ENCODE measurements around the gene ACTR6. TPM values are rescaled to one million over a fixed set of nuclear protein-coding genes. Genes with fewer than 3 reads are reported as not detected.

ACTR6 gene
- total and polyA plus RNA-seq, 2 experiments from 2014 or later, result 15.8 to 28.0 TPM

DNA sequence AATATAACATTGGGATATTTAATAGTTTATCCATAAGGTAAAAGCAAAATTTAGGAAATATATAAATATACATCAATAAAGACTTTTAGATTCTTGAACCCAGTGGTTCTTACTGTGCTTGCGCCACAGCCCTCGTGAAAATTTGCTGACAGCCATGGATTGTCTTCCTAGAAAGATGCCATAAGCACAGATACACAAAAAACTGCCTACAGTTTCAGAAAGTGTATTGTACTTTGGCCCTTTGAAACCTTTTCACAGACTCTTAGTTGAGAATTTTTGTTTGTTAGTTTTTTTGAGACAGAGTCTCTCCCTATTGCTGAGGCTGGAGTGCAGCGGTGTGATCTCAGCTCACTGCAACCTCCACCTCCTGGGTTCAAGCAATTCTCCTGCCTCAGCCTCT lies 38.2 kb downstream of the ACTR6 start:
- Histone ChIP-seq H3K4me1 (ENCODE audit: low read depth) (no peaks in the 10 kb centered on the region), H3K27me3 (no peaks in the 10 kb centered on the region), H3K36me3 (no peaks in the 10 kb centered on the region), H3K4me3 (no peak overlapping the region), H3K27ac (no peak overlapping the region), H3K9me3 (ENCODE audit: low read depth) (no peaks in the 10 kb centered on the region)
- DNase-seq (ENCODE audit: low read depth in 1 of 2, low spot score in 1 of 2), result no peak
- TF ChIP-seq CTCF (IDR thresholded peaks at IDR 0.05; ENCODE audit: low read depth, low read length), result no peak

- no peak for DNase-seq (ENCODE audit: low read depth in 1 of 2, low spot score in 1 of 2)
- Histone ChIP-seq H3K9me3 (ENCODE audit: low read depth) (no peaks in the 10 kb centered on the region), H3K4me3 (no peak overlapping the region), H3K27ac (no peak overlapping the region), H3K27me3 (no peaks in the 10 kb centered on the region), H3K4me1 (ENCODE audit: low read depth) (no peaks in the 10 kb centered on the region), H3K36me3 (no peaks in the 10 kb centered on the region)
- TF ChIP-seq CTCF (IDR thresholded peaks at IDR 0.05; ENCODE audit: low read depth, low read length), result no peak
These were observed 39.0 kb downstream of the ACTR6 start for GRCh38 chr12:100239589-100239988.

DNA sequence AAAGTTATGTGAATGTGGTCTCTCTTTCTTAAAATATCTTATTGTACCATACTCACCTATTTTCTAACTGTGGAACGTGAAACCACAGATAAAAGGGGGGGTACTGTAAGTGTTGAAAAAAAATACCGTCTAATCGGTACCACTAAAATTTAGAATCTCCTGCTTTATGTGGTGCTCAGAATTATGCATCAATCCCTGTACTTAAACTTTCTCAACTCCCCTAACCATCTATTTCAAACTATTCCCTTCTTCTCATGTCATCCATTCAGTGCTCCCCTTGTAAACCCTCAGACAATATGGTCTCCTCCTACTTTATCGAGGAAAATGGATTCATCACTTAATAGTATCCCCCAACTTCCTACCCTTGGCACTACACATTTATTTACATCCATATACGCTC lies 42.5 kb downstream of the ACTR6 start:
- Histone ChIP-seq H3K36me3 (no peaks in the 10 kb centered on the region), H3K9me3 (ENCODE audit: low read depth) (no peaks in the 10 kb centered on the region), H3K27me3 (no peaks in the 10 kb centered on the region), H3K4me3 (no peak overlapping the region), H3K27ac (no peak overlapping the region), H3K4me1 (ENCODE audit: low read depth) (no peaks in the 10 kb centered on the region)
- DNase-seq (ENCODE audit: low read depth in 1 of 2, low spot score in 1 of 2), result no peak
- TF ChIP-seq CTCF (IDR thresholded peaks at IDR 0.05; ENCODE audit: low read depth, low read length), result no peak

- no peak for TF ChIP-seq CTCF (IDR thresholded peaks at IDR 0.05; ENCODE audit: low read depth, low read length)
- no peaks in the 10 kb centered on the region for H3K4me1 ChIP-seq (ENCODE audit: low read depth)
- no peak overlapping the region for H3K27ac ChIP-seq
- no peak overlapping the region for H3K4me3 ChIP-seq
- no peaks in the 10 kb centered on the region for H3K27me3 ChIP-seq
- no peaks in the 10 kb centered on the region for H3K36me3 ChIP-seq
- H3K9me3 ChIP-seq (ENCODE audit: low read depth), result no peaks in the 10 kb centered on the region
- no peak for DNase-seq (ENCODE audit: low read depth in 1 of 2, low spot score in 1 of 2)
These were observed 47.1 kb downstream of the ACTR6 start for GRCh38 chr12:100247765-100248164.

DNA sequence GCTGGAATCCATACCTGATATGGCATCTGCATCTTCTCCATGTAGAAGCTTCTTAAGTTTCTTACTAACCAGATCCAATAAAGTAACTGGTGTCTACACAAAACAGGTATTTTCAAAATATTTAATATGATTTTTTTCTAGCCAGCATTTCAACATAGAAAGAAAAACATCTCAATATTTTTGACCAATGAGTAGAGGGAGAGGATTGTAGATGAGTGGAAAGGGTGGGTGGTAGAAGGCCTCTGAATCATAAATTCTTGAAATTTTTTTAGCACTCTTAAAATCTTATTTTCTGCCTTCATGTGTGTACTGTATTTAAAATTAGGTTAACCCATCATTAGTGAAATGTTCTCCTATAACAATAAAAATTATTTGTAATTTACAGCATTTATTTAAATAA lies 48.3 kb downstream of the ACTR6 start:
- no peaks in the 10 kb centered on the region for H3K4me1 ChIP-seq (ENCODE audit: low read depth)
- H3K4me3 ChIP-seq, result no peak overlapping the region
- TF ChIP-seq CTCF (IDR thresholded peaks at IDR 0.05; ENCODE audit: low read depth, low read length), result no peak
- H3K9me3 ChIP-seq (ENCODE audit: low read depth), result no peaks in the 10 kb centered on the region
- H3K27ac ChIP-seq, result no peak overlapping the region
- H3K27me3 ChIP-seq, result no peaks in the 10 kb centered on the region
- H3K36me3 ChIP-seq, result no peaks in the 10 kb centered on the region
- DNase-seq (ENCODE audit: low read depth in 1 of 2, low spot score in 1 of 2), result no peak

- H3K27ac ChIP-seq, result no peak overlapping the region
- no peaks in the 10 kb centered on the region for H3K4me1 ChIP-seq (ENCODE audit: low read depth)
- no peaks in the 10 kb centered on the region for H3K36me3 ChIP-seq
- H3K9me3 ChIP-seq (ENCODE audit: low read depth), result no peaks in the 10 kb centered on the region
- H3K27me3 ChIP-seq, result no peaks in the 10 kb centered on the region
- no peak for DNase-seq (ENCODE audit: low read depth in 1 of 2, low spot score in 1 of 2)
- no peak overlapping the region for H3K4me3 ChIP-seq
- no peak for TF ChIP-seq CTCF (IDR thresholded peaks at IDR 0.05; ENCODE audit: low read depth, low read length)
These were observed 49.3 kb downstream of the ACTR6 start for GRCh38 chr12:100249941-100250340.

Measured in cardiac muscle cell (in vitro differentiated cells and primary cell).